PC-3 (cell line): ENCODE measurements around the gene TSPO.

ENCODE experiments used
- CTCF ChIP-seq: fragments of 300-600 bp; sonication (generic); conservative IDR thresholded peaks from 2 replicates; pipeline ENCODE4 v1.5.1; 2017; ENCODE audit warnings: antibody characterized with exemption, low read depth, mild to moderate bottlenecking, low read length
- EZH2 ChIP-seq: fragments of 300-600 bp; sonication (generic); IDR thresholded peaks from one replicate; pipeline ENCODE4 v1.6.1; 2017; ENCODE audit warnings: antibody characterized with exemption, mild to moderate bottlenecking, low read length; ENCODE audit not compliant: unreplicated experiment
- EZH2phosphoT487 ChIP-seq: fragments of 300-600 bp; sonication (generic); IDR thresholded peaks from 2 replicates; pipeline ENCODE4 v1.6.1; 2018; ENCODE audit warnings: mild to moderate bottlenecking, antibody characterized with exemption, low read length, borderline replicate concordance

GRCh38 chr22:43197271-43197941 is 46.0 kb downstream of the TSPO start:
- no peak for TF ChIP-seq CTCF
- TF ChIP-seq EZH2 = no peak
- no peak for TF ChIP-seq EZH2phosphoT487
